ENCODE measurements around the gene RRP1.

Gene RRP1

DNA sequence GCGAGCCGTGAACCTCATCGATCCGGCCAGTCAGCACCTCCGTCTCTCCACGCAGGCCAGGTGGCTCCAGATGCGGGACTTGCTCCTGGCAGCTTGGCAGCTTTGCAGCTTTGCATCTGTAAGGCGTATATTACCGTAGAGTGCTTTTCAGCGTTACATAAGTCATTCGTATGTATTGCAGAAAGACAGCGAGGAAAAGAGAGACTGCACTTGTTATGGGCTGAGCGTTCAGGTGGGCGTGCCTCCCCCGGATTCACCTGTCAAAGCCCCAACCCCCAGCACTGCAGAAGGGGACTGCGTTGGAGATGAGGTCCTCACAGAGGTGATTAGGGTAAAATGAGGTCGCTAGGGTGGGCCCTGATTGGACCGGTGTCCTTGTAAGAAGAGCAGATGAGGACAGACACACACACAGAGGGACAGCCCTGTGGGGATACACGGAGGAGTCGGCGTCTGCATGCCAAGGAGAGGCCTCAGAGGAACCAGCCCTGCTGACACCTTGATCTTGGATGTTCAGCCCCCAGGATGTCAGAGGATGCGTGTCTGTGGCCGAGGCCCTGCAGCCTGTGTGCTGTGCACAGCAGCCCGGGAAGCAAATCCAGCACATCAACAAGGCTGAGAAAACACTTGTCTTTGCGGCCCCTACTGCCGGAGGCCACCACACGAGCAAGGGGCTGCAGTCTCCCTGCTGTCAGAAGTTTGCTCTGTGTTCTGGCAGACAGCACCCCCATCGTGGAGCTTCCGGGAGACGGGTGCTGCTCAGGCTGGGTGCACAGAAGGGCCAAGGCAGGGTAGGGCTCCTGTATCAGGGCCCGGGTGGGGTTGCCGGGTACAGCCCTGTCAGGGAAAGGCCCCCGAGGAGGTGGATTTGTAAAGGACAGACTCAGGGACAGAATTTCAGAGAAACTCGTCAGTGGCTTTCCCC, 64.7 kb downstream of the RRP1 start:
- H3K36me3 ChIP-seq (ENCODE audit: insufficient read depth, insufficient read length, low read length): no peaks in the 10 kb centered on the region
- peaks cover 8% of the 10 kb centered on the region; the same call in 1 of the 2 replicates for H3K9me3 ChIP-seq (ENCODE audit: insufficient read depth, low read length)
- peaks cover 18% of the 10 kb centered on the region for H3K4me1 ChIP-seq (ENCODE audit: insufficient read depth, insufficient read length)
- H3K4me3 ChIP-seq (ENCODE audit: insufficient read length, low read depth): no peak overlapping the region
- H3K27me3 ChIP-seq (ENCODE audit: insufficient read depth, insufficient read length): no peaks in the 10 kb centered on the region
- no peak for DNase-seq (ENCODE audit: low read depth, low spot score)
- peak overlapping the region; percentile 17 for H3K9ac ChIP-seq (ENCODE audit: insufficient read length, low read depth)
- TF ChIP-seq ZNF274 (IDR thresholded peaks at IDR 0.05; ENCODE audit: low read depth, low read length) (no peak), SUZ12 (IDR thresholded peaks at IDR 0.05; ENCODE audit: extremely low read depth, insufficient read depth, insufficient read length) (no peak), YY1 (IDR thresholded peaks at IDR 0.05; ENCODE audit: insufficient read depth, insufficient read length) (no peak)
